Measurements from ENCODE around the gene FAAP20. TPM values are rescaled to one million over a fixed set of nuclear protein-coding genes. Genes with fewer than 3 reads are reported as not detected.

FAAP20 gene
- total and polyA plus RNA-seq, 9 of the 15 experiments (the other 6 are each of a cell fraction or from before 2014, with no cell fraction given): 0.58 to 143 (median 9.9) TPM

DNA sequence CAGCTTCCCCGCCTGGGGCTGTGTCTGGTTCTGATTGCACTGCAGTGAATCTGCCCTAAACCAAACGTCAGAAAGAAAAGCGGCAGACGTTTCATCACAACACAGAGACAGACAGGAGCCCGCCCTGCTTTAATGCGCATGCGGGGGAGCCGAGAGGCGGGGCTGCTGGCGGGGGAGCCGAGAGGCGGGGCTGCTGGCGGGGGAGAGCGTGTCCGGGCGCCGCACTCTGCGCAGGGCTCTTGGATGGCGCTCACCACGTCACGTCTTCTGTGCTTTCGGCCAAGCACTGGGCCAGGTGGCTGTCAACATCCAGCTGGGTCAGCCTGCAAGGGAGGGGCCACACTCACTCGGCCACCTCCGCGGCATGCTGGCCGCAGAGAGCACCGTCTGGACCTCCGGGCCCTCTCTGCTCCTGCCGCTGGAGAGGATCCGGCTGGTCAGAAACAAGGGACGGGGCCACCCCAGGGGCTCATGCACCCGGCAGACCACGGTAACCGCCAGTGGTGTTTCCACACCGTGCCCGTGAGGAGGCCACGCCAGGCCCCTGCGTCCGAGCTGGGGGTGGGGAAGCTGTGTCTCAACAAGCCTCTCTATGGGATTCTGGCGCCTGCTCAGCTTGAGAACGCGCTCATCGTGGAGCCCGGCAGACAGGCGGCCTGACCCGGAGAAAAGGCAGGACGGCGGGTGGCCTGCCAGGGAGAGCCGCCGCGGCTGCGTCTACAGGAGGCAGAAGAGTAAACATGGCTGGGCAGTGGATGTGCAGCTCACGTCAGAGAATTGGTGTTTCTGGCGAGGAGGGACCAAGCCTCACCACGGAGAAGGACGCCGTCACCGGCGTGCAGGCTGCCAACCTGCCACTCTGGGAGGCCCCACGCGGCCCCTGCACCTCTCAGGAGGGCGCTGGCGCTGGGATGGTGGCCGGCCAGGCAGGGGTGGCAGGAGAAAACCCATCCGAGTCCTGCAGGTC, 4.8 kb downstream of the FAAP20 start (continued):
- TF ChIP-seq, protein P1, sequence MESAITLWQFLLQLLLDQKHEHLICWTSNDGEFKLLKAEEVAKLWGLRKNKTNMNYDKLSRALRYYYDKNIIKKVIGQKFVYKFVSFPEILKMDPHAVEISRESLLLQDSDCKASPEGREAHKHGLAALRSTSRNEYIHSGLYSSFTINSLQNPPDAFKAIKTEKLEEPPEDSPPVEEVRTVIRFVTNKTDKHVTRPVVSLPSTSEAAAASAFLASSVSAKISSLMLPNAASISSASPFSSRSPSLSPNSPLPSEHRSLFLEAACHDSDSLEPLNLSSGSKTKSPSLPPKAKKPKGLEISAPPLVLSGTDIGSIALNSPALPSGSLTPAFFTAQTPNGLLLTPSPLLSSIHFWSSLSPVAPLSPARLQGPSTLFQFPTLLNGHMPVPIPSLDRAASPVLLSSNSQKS (CRISPR knock-in tag; IDR thresholded peaks at IDR 0.05): no peak
- TF ChIP-seq, protein P2, sequence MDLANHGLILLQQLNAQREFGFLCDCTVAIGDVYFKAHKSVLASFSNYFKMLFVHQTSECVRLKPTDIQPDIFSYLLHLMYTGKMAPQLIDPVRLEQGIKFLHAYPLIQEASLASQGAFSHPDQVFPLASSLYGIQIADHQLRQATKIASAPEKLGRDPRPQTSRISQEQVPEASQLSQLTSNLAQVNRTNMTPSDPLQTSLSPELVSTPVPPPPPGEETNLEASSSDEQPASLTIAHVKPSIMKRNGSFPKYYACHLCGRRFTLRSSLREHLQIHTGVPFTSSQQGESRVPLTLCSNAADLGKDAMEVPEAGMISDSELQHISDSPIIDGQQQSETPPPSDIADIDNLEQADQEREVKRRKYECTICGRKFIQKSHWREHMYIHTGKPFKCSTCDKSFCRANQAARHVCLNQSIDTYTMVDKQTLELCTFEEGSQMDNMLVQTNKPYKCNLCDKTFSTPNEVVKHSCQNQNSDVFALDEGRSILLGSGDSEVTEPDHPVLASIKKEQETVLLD (IDR thresholded peaks at IDR 0.05): peak; percentile 92
- TF ChIP-seq ZNF551 (CRISPR knock-in tag; IDR thresholded peaks at IDR 0.05) (no peak), ZBED1 (IDR thresholded peaks at IDR 0.05) (no peak; the same call in 1 of the 2 replicates), ZNF699 (CRISPR knock-in tag; IDR thresholded peaks at IDR 0.05; ENCODE audit: insufficient replicate concordance) (no peak), NFIX (CRISPR knock-in tag; IDR thresholded peaks at IDR 0.05; ENCODE audit: low read depth) (no peak), CC2D1A (IDR thresholded peaks at IDR 0.05) (no peak), NR4A1 (CRISPR knock-in tag; IDR thresholded peaks at IDR 0.05) (0 out of 2 replicates have a peak, but pooled peaks have one; percentile 42), NR4A1 (tag; IDR thresholded peaks at IDR 0.05) (0 out of 2 replicates have a peak, but pooled peaks have one; percentile 29), HDAC6 (IDR thresholded peaks at IDR 0.05; ENCODE audit: low read depth, low read length) (no peak), CBX2 (IDR thresholded peaks at IDR 0.05; ENCODE audit: insufficient read depth, low read length, poor library complexity, severe bottlenecking) (no peak), CREB3L1 (IDR thresholded peaks at IDR 0.05; ENCODE audit: borderline replicate concordance, low read depth) (peak; percentile 81)
